Measurements from ENCODE around the gene SLC10A3.

Gene SLC10A3

DNA sequence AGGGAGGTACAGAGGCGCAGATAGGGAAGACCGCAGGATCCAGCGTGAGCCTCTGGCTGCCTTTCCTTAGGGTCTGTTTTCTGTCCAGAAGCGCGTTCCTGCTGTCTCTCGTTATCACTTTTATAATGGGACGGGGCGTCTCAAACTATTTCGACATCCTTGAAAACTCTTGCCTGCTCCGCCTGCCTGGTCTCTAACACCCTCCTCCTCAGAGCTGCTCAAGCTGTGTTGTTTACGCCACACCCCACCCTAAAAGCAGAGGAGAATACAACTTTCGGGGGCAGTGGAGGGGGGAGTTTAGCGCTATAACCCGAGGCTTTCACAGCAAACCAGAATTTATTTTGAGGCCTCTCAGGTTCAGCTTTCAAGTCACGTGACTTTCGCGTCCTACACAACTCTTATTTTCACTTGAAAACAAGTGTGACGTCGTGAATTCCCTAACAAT lies 26.2 kb upstream of the SLC10A3 start:
- H3K4me1 ChIP-seq (ENCODE audit: low read depth, poor library complexity, severe bottlenecking), result peaks cover 10% of the 10 kb centered on the region
- no peaks in the 10 kb centered on the region for H3K36me3 ChIP-seq (ENCODE audit: insufficient read depth)
- H3K79me2 ChIP-seq (ENCODE audit: insufficient read depth, low read depth), result no peaks in the 10 kb centered on the region
- peak overlapping the region; percentile 37; the same call in 1 of the 2 replicates for H3K9ac ChIP-seq
- peak overlapping the region; percentile 76 for H2AFZ ChIP-seq (ENCODE audit: low read depth)
- H3K27me3 ChIP-seq (ENCODE audit: insufficient read depth, low read depth), result no peaks in the 10 kb centered on the region
- no peak overlapping the region for H3K4me3 ChIP-seq (IDR thresholded peaks at IDR 0.05; ENCODE audit: insufficient read depth, low read depth, low read length)
- H3K4me2 ChIP-seq, result peak overlapping the region; percentile 70
- no peaks in the 10 kb centered on the region for H4K20me1 ChIP-seq (ENCODE audit: insufficient read depth)
- no peak for TF ChIP-seq CTCF (conservative IDR thresholded peaks at IDR 0.05; ENCODE audit: low read depth, low read length)
- no peak overlapping the region for H3K27ac ChIP-seq

DNA sequence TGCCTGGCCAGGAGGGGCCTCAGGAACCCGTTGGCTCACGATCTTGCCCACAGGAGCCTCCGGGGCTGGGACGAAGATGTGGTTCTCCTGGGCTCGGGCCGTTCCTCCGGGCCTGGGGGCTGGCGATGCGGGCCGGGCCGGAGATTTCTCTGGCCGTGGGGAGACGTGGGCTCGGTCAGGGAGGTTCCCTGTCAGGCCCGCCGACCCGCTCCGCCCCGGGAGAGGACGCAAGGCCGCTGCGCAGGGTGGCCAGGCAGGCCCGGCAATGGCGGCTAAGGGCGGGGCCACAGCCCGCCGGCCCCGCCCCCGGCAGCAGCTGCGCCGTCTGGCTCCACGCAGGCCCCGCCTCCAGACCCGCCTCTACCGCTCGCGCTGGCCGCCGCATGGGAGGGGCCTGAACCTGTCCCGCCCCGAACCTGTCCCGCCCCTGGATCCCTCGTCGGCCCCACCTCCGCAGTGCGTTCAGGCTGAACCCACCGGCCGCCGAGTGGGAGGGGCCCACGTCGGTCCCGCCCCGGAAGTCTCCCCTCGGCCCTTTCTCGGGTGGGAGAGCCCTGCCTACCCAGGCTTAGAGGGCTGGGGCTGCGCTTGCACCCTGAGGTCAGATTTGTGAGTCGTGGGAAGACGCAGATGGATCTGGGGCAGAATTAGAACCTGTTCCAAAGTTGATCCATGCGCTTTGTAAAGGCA lies 25.7 kb upstream of the SLC10A3 start, which contains the start of gene FAM3A:
FAM3A (minus strand) TSS at position 267 of the 690 bp plus-strand sequence. CDS start 460 bp downstream, outside the sequence.
- Histone ChIP-seq H3K27ac (peak within 1 kb of the TSS; percentile 63), H3K9ac (peak within 1 kb of the TSS; percentile 58), H2AFZ (ENCODE audit: low read depth) (peak within 1 kb of the TSS; percentile 76)

GRCh38 chrX:154515090-154515965 lies 24.9 kb upstream of the SLC10A3 start:
- TF ChIP-seq CTCF (conservative IDR thresholded peaks at IDR 0.05; ENCODE audit: low read depth, low read length), result no peak
- Histone ChIP-seq H3K4me1 (ENCODE audit: low read depth, poor library complexity, severe bottlenecking) (peaks cover 10% of the 10 kb centered on the region), H3K27me3 (ENCODE audit: insufficient read depth, low read depth) (no peaks in the 10 kb centered on the region), H3K27ac (peak overlapping the region; percentile 63), H3K4me3 (IDR thresholded peaks at IDR 0.05; ENCODE audit: insufficient read depth, low read depth, low read length) (no peak overlapping the region), H4K20me1 (ENCODE audit: insufficient read depth) (no peaks in the 10 kb centered on the region), H2AFZ (ENCODE audit: low read depth) (peak overlapping the region; percentile 18; the same call in 1 of the 2 replicates), H3K9ac (peak overlapping the region; percentile 58), H3K79me2 (ENCODE audit: insufficient read depth, low read depth) (no peaks in the 10 kb centered on the region), H3K4me2 (peak overlapping the region; percentile 82), H3K36me3 (ENCODE audit: insufficient read depth) (no peaks in the 10 kb centered on the region)

More for the DNA sequence above, 25.7 kb upstream of the SLC10A3 start, which contains the start of gene FAM3A:
- H3K4me2 ChIP-seq, result peak within 1 kb of the TSS; percentile 82
- H3K4me1 ChIP-seq (ENCODE audit: low read depth, poor library complexity, severe bottlenecking), result peaks cover 10% of the 10 kb centered on the region
- H3K4me3 ChIP-seq (IDR thresholded peaks at IDR 0.05; ENCODE audit: insufficient read depth, low read depth, low read length), result no peak within 1 kb of the TSS
- H3K27me3 ChIP-seq (ENCODE audit: insufficient read depth, low read depth), result no peaks in the 10 kb centered on the region
- no peak for TF ChIP-seq CTCF (conservative IDR thresholded peaks at IDR 0.05; ENCODE audit: low read depth, low read length)
- no peaks in the 10 kb centered on the region for H3K36me3 ChIP-seq (ENCODE audit: insufficient read depth)
- no peaks in the 10 kb centered on the region for H4K20me1 ChIP-seq (ENCODE audit: insufficient read depth)
- H3K79me2 ChIP-seq (ENCODE audit: insufficient read depth, low read depth), result no peaks in the 10 kb centered on the region

- peaks cover 10% of the 10 kb centered on the region for H3K4me1 ChIP-seq (ENCODE audit: low read depth, poor library complexity, severe bottlenecking)
- no peak overlapping the region for H3K4me2 ChIP-seq
- no peaks in the 10 kb centered on the region for H3K79me2 ChIP-seq (ENCODE audit: insufficient read depth, low read depth)
- H4K20me1 ChIP-seq (ENCODE audit: insufficient read depth), result no peaks in the 10 kb centered on the region
- no peak overlapping the region for H3K4me3 ChIP-seq (IDR thresholded peaks at IDR 0.05; ENCODE audit: insufficient read depth, low read depth, low read length)
- H3K27ac ChIP-seq, result no peak overlapping the region
- no peak overlapping the region for H3K9ac ChIP-seq
- no peak overlapping the region for H2AFZ ChIP-seq (ENCODE audit: low read depth)
- no peaks in the 10 kb centered on the region for H3K27me3 ChIP-seq (ENCODE audit: insufficient read depth, low read depth)
- no peak for TF ChIP-seq CTCF (conservative IDR thresholded peaks at IDR 0.05; ENCODE audit: low read depth, low read length)
- no peaks in the 10 kb centered on the region for H3K36me3 ChIP-seq (ENCODE audit: insufficient read depth)
These were observed 23.3 kb upstream of the SLC10A3 start for GRCh38 chrX:154513716-154514115.
